RWPE2 (cell line): ENCODE results near the gene CEMP1.

Source experiments
- ATAC-seq: fragments of 200-7000 bp; cut with Tn5 transposase; 3 replicates; pipeline ENCODE4 v1.9.1; 2021; ENCODE audit warnings: low read depth
- DNase-seq: peaks from one replicate; pipeline ENCODE4 v3.0.0-alpha.2; 2020; ENCODE audit warnings: low spot score
- H3K27ac ChIP-seq: fragments of 450-650 bp; 2 replicates; pipeline ENCODE4 v1.5.1; 2017; ENCODE audit warnings: mild to moderate bottlenecking; ENCODE audit not compliant: poor library complexity, severe bottlenecking
- H3K27me3 ChIP-seq: fragments of 250-450 bp; sonication (Bioruptor Pico); 2 replicates; pipeline ENCODE4 v1.5.1; 2021; ENCODE audit warnings: mild to moderate bottlenecking, moderate library complexity; ENCODE audit not compliant: insufficient read depth, poor library complexity, severe bottlenecking
- H3K36me3 ChIP-seq: fragments of 250-450 bp; sonication (Bioruptor Pico); 2 replicates; pipeline ENCODE4 v1.5.1; 2020; ENCODE audit warnings: low read depth, mild to moderate bottlenecking, moderate library complexity
- H3K4me1 ChIP-seq: fragments of 250-450 bp; sonication (Bioruptor Pico); 2 replicates; pipeline ENCODE4 v1.5.1; 2021; ENCODE audit warnings: mild to moderate bottlenecking, moderate library complexity; ENCODE audit not compliant: insufficient read depth, poor library complexity, severe bottlenecking
- H3K4me3 ChIP-seq: fragments of 250-450 bp; sonication (Bioruptor Pico); 2 replicates; pipeline ENCODE4 v1.5.1; 2021; ENCODE audit warnings: mild to moderate bottlenecking, moderate library complexity; ENCODE audit not compliant: severe bottlenecking
- H3K9me3 ChIP-seq: fragments of 250-450 bp; sonication (Bioruptor Pico); 2 replicates; pipeline ENCODE4 v1.5.1; 2021; ENCODE audit warnings: mild to moderate bottlenecking, moderate library complexity; ENCODE audit not compliant: severe bottlenecking
- CTCF ChIP-seq: fragments of 450-650 bp; IDR thresholded peaks from one replicate; pipeline ENCODE4 v1.5.1; 2017; ENCODE audit warnings: mild to moderate bottlenecking, moderate library complexity; ENCODE audit not compliant: poor library complexity, severe bottlenecking

CEMP1 gene

GRCh38 chr16:2486645-2487516 is 44.3 kb downstream of the CEMP1 start:
- Histone ChIP-seq H3K36me3 (no peaks in the 10 kb centered on the region), H3K4me3 (no peak overlapping the region), H3K27me3 (no peaks in the 10 kb centered on the region), H3K4me1 (no peaks in the 10 kb centered on the region), H3K9me3 (no peaks in the 10 kb centered on the region), H3K27ac (no peak overlapping the region)
- ATAC-seq (no peak), DNase-seq (no peak)
- no peak for TF ChIP-seq CTCF

- Histone ChIP-seq H3K9me3 (no peaks in the 10 kb centered on the region), H3K4me3 (no peak overlapping the region), H3K27me3 (no peaks in the 10 kb centered on the region), H3K36me3 (no peaks in the 10 kb centered on the region), H3K4me1 (no peaks in the 10 kb centered on the region), H3K27ac (no peak overlapping the region)
- DNase-seq (no peak), ATAC-seq (no peak)
- TF ChIP-seq CTCF = no peak
Measured at GRCh38 chr16:2485811-2486507, 45.2 kb downstream of the CEMP1 start.

- Histone ChIP-seq H3K9me3 (no peaks in the 10 kb centered on the region), H3K27ac (no peak overlapping the region), H3K27me3 (no peaks in the 10 kb centered on the region), H3K4me1 (no peaks in the 10 kb centered on the region), H3K36me3 (no peaks in the 10 kb centered on the region), H3K4me3 (no peak overlapping the region)
- no peak for DNase-seq
- no peak for TF ChIP-seq CTCF
- no peak for ATAC-seq
Measured at GRCh38 chr16:2484898-2485508, 46.2 kb downstream of the CEMP1 start.

- Histone ChIP-seq H3K27me3 (no peaks in the 10 kb centered on the region), H3K9me3 (no peaks in the 10 kb centered on the region), H3K4me1 (no peaks in the 10 kb centered on the region), H3K36me3 (no peaks in the 10 kb centered on the region), H3K27ac (no peak overlapping the region), H3K4me3 (no peak overlapping the region)
- no peak for ATAC-seq
- TF ChIP-seq CTCF = no peak
- DNase-seq = no peak
Measured at GRCh38 chr16:2483939-2484897, 47.0 kb downstream of the CEMP1 start.
